Astrocyte (in vitro differentiated cells and primary cell): Measurements from ENCODE around the gene CCDC74A. TPM values are rescaled to one million over a fixed set of nuclear protein-coding genes. Genes with fewer than 3 reads are reported as not detected.
"Not testable (repeated sequence)": the region's sequence is repeated elsewhere in the genome, so short reads cannot be mapped to it uniquely, and the experiment has no call there.

Experiments used
- DNase-seq: peaks from one replicate; pipeline ENCODE4 v3.0.0-alpha.2; 2010; ENCODE audit warnings: low read depth
- FAIRE-seq: peaks from 2 replicates; lab custom pipeline; 2011; peaks lifted over from hg19 to GRCh38; lab: Jason Lieb, UNC
- H2AFZ ChIP-seq: 2 replicates; pipeline ENCODE4 v1.6.0; 2012; ENCODE audit warnings: low read depth, low read length, inconsistent platforms
- H3K27ac ChIP-seq: 2 replicates; pipeline ENCODE4 v1.5.1; 2011; ENCODE audit warnings: low read depth, low read length, inconsistent platforms
- H3K27me3 ChIP-seq: 2 replicates; pipeline ENCODE4 v1.6.0; 2011; ENCODE audit warnings: low read length, inconsistent platforms; ENCODE audit not compliant: insufficient read depth
- H3K36me3 ChIP-seq: 2 replicates; pipeline ENCODE4 v1.5.1; 2011; ENCODE audit warnings: low read length, inconsistent platforms; ENCODE audit not compliant: insufficient read depth
- H3K4me1 ChIP-seq: 2 replicates; pipeline ENCODE4 v1.5.1; 2011; ENCODE audit warnings: low read length, inconsistent platforms; ENCODE audit not compliant: insufficient read depth
- H3K4me2 ChIP-seq: 2 replicates; pipeline ENCODE4 v1.6.0; 2012; ENCODE audit warnings: low read length, inconsistent platforms
- H3K4me3 ChIP-seq: 2 replicates; pipeline ENCODE4 v1.5.1; 2011; ENCODE audit warnings: low read depth, mild to moderate bottlenecking, low read length, inconsistent platforms; ENCODE audit not compliant: insufficient read depth
- H3K79me2 ChIP-seq: 2 replicates; pipeline ENCODE4 v1.6.0; 2012; ENCODE audit warnings: mild to moderate bottlenecking, low read length, inconsistent platforms; ENCODE audit not compliant: insufficient read depth
- H3K9ac ChIP-seq: 2 replicates; pipeline ENCODE4 v1.6.0; 2012; ENCODE audit warnings: mild to moderate bottlenecking, low read length, inconsistent platforms
- H3K9me3 ChIP-seq: 2 replicates; pipeline ENCODE4 v1.5.1; 2012; ENCODE audit warnings: low read depth, mild to moderate bottlenecking, low read length, inconsistent platforms; ENCODE audit not compliant: insufficient read depth
- H4K20me1 ChIP-seq: 2 replicates; pipeline ENCODE4 v1.6.0; 2012; ENCODE audit warnings: low read length, inconsistent platforms; ENCODE audit not compliant: insufficient read depth
- H3K27ac Mint-ChIP-seq: one replicate; pipeline ENCODE4 v1.8.0; 2021; ENCODE audit warnings: mild to moderate bottlenecking, mixed read lengths; ENCODE audit not compliant: unreplicated experiment
- H3K27me3 Mint-ChIP-seq: one replicate; pipeline ENCODE4 v1.8.0; 2021; ENCODE audit warnings: low read depth, mixed read lengths; ENCODE audit not compliant: unreplicated experiment
- H3K36me3 Mint-ChIP-seq: one replicate; pipeline ENCODE4 v1.8.0; 2021; ENCODE audit warnings: low read depth, mixed read lengths; ENCODE audit not compliant: unreplicated experiment
- H3K4me1 Mint-ChIP-seq: one replicate; pipeline ENCODE4 v1.8.0; 2021; ENCODE audit warnings: low read depth, mixed read lengths; ENCODE audit not compliant: unreplicated experiment
- H3K4me3 Mint-ChIP-seq: one replicate; pipeline ENCODE4 v1.8.0; 2021; ENCODE audit warnings: mild to moderate bottlenecking, moderate library complexity, mixed read lengths; ENCODE audit not compliant: unreplicated experiment
- H3K9me3 Mint-ChIP-seq: one replicate; pipeline ENCODE4 v1.8.0; 2021; ENCODE audit warnings: mild to moderate bottlenecking, mixed read lengths; ENCODE audit not compliant: unreplicated experiment
- total RNA-seq: library from RNA; stranded (reverse); gene quantifications from 2 replicates; pipeline ENCODE4 v1.2.1, GENCODE V29; 2021

Gene CCDC74A
- total RNA-seq, 1 donor from 2014 or later: 7.2 TPM

- H3K4me1 ChIP-seq, DNase-seq, H3K27ac Mint-ChIP-seq, FAIRE-seq, H2AFZ ChIP-seq, H3K4me3 Mint-ChIP-seq, H4K20me1 ChIP-seq, H3K27me3 Mint-ChIP-seq, H3K4me2 ChIP-seq, H3K79me2 ChIP-seq, H3K27ac ChIP-seq, H3K4me3 ChIP-seq, H3K9me3 Mint-ChIP-seq, H3K36me3 Mint-ChIP-seq, H3K27me3 ChIP-seq, H3K9me3 ChIP-seq, H3K36me3 ChIP-seq, H3K9ac ChIP-seq, H3K4me1 Mint-ChIP-seq: not testable (repeated sequence)
Measured at GRCh38 chr2:131530626-131531344, 3.1 kb downstream of the CCDC74A start.

GRCh38 chr2:131531547-131532185, 4.0 kb downstream of the CCDC74A start:
- H3K4me1 Mint-ChIP-seq, H3K79me2 ChIP-seq, H3K4me3 Mint-ChIP-seq, H3K27me3 Mint-ChIP-seq, H3K27ac Mint-ChIP-seq, H3K4me1 ChIP-seq, H3K9ac ChIP-seq, H3K9me3 Mint-ChIP-seq, H2AFZ ChIP-seq, H3K9me3 ChIP-seq, H3K4me2 ChIP-seq, H3K4me3 ChIP-seq, H3K27ac ChIP-seq, H3K36me3 Mint-ChIP-seq, H3K36me3 ChIP-seq, FAIRE-seq, H4K20me1 ChIP-seq, DNase-seq, H3K27me3 ChIP-seq: not testable (repeated sequence)

GRCh38 chr2:131532723-131533608, 5.3 kb downstream of the CCDC74A start:
- H3K9me3 ChIP-seq, H3K79me2 ChIP-seq, H3K4me2 ChIP-seq, H3K27ac Mint-ChIP-seq, H3K36me3 Mint-ChIP-seq, H3K27ac ChIP-seq, H3K4me1 ChIP-seq, H3K4me3 ChIP-seq, DNase-seq, H3K4me1 Mint-ChIP-seq, H4K20me1 ChIP-seq, H2AFZ ChIP-seq, H3K9me3 Mint-ChIP-seq, H3K4me3 Mint-ChIP-seq, H3K27me3 Mint-ChIP-seq, H3K27me3 ChIP-seq, H3K9ac ChIP-seq, FAIRE-seq, H3K36me3 ChIP-seq: not testable (repeated sequence)

GRCh38 chr2:131533609-131534316, 6.1 kb downstream of the CCDC74A start:
- not testable (repeated sequence) for H3K79me2 ChIP-seq, FAIRE-seq, H3K27ac Mint-ChIP-seq, H3K36me3 ChIP-seq, H3K36me3 Mint-ChIP-seq, H3K27me3 Mint-ChIP-seq, H3K9me3 ChIP-seq, H3K4me1 ChIP-seq, H3K27ac ChIP-seq, H3K4me1 Mint-ChIP-seq, H3K9ac ChIP-seq, H4K20me1 ChIP-seq, H3K4me3 Mint-ChIP-seq, DNase-seq, H2AFZ ChIP-seq, H3K27me3 ChIP-seq, H3K9me3 Mint-ChIP-seq, H3K4me3 ChIP-seq, H3K4me2 ChIP-seq

- not testable (repeated sequence) for H3K27me3 Mint-ChIP-seq, H3K4me2 ChIP-seq, H3K9ac ChIP-seq, H3K9me3 ChIP-seq, H2AFZ ChIP-seq, FAIRE-seq, H4K20me1 ChIP-seq, H3K79me2 ChIP-seq, H3K4me1 ChIP-seq, H3K36me3 ChIP-seq, H3K27ac ChIP-seq, DNase-seq, H3K9me3 Mint-ChIP-seq, H3K4me1 Mint-ChIP-seq, H3K4me3 ChIP-seq, H3K4me3 Mint-ChIP-seq, H3K27ac Mint-ChIP-seq, H3K27me3 ChIP-seq, H3K36me3 Mint-ChIP-seq
Measured at GRCh38 chr2:131534317-131534672, 6.6 kb downstream of the CCDC74A start.
